Fibroblast of pulmonary artery (primary cell): ENCODE measurements around the gene FLYWCH2.

Source experiments
- DNase-seq: peaks from one replicate; pipeline ENCODE4 v3.0.0-alpha.2; 2010; ENCODE audit warnings: low read depth
- H3K4me3 ChIP-seq: replicated peaks from 2 replicates; pipeline ENCODE4 v1.5.1; 2011; ENCODE audit warnings: low read depth, mild to moderate bottlenecking, control low read depth, low read length, moderate library complexity
- CTCF ChIP-seq: IDR thresholded peaks from 2 replicates; pipeline ENCODE4 v1.5.1; 2011; ENCODE audit warnings: mild to moderate bottlenecking, control low read depth, low read length, inconsistent platforms; ENCODE audit errors: missing control alignments

The FLYWCH2 gene

GRCh38 chr16:2874032-2874911 is 8.7 kb upstream of the FLYWCH2 start:
- TF ChIP-seq CTCF = no peak
- DNase-seq = no peak
- H3K4me3 ChIP-seq = no peak overlapping the region

DNA sequence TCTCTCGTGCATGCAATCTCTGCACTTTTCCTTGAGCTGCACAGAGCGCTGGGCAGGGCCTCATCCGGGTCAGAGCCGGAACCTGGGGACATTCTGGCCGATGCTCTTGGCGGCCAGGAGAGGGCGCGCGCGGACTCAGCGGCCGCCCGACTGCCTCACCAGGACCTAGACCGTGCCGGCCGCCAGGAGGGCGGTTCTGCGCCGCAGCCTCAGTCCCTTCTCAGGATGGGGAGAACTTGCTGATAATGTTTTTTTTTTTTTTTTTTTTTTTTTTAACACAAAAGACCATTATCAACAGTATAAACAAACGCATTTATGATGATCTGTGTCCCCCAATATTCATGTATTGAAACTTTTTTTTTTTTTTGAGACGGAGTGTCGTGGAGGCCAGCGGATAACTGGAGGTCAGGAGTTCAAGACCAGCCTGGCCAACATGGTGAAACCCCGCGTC is 8.1 kb upstream of the FLYWCH2 start:
- DNase-seq = peak; percentile 78
- no peak overlapping the region for H3K4me3 ChIP-seq
- TF ChIP-seq CTCF = peak; percentile 80

DNA sequence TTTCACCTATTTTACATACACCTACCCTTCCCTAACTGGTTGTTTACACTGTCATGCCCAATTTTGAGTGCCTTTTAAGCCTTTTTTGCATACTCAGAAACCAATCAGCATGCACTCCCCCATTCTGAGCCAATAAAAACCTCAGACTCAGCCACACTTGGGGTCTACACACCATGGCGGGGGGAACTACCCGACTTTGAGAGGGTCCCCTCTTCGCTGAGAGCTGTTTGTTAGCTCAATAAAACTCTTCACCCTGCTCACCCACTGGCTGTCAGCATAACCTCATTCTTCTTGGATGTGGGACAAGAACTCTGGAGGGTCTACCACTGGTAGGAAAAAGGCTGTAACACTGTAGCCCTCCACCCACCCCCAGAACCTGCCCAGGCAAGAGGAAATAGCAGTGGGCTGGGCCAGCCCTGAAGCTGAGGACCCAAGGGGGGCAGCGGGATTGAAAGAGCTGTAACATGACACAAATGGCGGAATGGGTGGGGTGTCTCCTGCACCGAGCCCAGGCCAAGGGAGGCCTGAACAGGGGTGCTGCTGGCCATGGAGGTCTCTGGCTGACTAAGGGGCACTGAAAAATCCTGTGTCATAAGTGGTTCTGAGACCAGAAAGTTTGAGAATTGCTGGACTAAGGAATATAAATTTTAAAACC is 3.0 kb upstream of the FLYWCH2 start:
- no peak for DNase-seq
- no peak for TF ChIP-seq CTCF
- H3K4me3 ChIP-seq = no peak overlapping the region

DNA sequence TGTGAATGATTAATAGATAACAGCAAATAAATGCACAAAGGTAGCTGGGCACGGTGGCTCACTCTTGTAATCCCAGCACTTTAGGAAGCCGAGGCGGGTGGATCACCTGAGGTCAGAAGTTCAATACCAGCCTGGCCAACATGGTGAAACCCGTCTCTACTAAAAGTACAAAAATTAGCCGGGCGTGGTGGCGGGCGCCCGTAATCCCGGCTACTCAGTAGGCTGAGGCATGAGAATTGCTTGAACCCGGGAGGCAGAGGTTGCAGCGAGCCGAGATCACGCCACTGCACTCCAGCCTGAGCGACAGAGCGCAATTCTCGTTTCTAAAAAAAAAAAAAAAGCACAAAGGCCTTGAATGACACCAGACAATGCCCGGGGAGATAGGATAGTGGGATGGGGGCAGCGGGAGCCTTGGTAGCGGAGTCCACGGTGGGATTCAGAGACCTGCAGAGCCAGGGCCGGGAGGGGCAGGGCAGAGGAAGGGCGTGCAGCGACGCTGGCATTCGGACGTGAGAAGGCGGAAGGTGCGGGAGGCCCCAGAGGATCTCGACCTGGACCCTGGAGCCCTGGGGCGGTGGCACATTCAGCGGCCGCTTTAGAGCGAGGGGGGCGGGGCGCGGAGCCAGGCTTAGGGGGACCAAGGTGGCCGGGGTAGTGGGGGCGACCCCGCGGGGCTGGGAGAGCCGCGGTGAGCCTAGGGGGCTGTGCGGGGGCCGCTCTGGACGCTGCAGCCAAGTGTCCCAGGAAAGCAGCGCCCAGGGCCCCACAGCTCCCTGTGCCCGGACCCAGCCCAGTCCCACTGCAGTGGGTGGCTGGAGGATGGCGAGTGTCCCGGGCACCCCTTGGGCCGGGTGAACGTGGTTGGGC is 999 bp upstream of the FLYWCH2 start:
- peak overlapping the region; percentile 86 for H3K4me3 ChIP-seq
- peak; percentile 8 for DNase-seq
- no peak for TF ChIP-seq CTCF

DNA sequence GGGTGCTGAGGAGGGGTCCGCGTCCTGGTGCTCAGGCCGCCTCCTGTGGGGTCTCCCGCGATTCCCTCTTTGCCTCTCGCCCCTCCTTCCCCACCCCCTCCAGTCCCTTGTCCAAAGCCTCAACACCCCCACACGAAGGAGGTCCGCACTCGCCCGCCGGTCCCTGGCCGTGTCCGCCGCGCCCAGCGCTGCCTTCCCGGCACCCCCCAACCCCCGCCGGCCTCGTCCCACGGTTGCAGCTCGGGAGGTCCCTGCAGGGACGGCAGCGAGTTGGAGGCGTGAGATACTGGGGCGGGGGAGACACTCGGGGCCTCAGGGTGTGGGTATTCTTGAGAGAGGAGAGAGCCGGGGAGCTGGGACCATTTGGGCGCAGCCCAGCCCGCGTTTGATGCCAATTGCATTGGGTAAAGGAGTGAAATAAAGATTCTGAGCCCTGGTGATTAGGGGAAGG is 468 bp downstream of the FLYWCH2 start:
- DNase-seq = peak; percentile 23
- peak overlapping the region; percentile 86 for H3K4me3 ChIP-seq
- no peak for TF ChIP-seq CTCF

- peak; percentile 13 for DNase-seq
- H3K4me3 ChIP-seq = peak overlapping the region; percentile 86
- TF ChIP-seq CTCF = no peak
These were observed 1.0 kb downstream of the FLYWCH2 start for GRCh38 chr16:2884041-2884451.
